Head of caudate nucleus (tissue), 42 donors: ENCODE measurements around the gene CCL25.

Experiments
- DNase-seq, 42 donors: peaks; one replicate each; pipeline versions ENCODE4 v3.0.0 to v3.0.0-alpha.2; 2020 to 2021; ENCODE audit warnings: mixed read lengths in 7 of 42
- intact Hi-C: fragments of 100-400 bp; cut with DNase I; formaldehyde crosslinking; loops from one replicate; pipeline ENCODE4 v1.15.0; 2022

CCL25 gene

DNA sequence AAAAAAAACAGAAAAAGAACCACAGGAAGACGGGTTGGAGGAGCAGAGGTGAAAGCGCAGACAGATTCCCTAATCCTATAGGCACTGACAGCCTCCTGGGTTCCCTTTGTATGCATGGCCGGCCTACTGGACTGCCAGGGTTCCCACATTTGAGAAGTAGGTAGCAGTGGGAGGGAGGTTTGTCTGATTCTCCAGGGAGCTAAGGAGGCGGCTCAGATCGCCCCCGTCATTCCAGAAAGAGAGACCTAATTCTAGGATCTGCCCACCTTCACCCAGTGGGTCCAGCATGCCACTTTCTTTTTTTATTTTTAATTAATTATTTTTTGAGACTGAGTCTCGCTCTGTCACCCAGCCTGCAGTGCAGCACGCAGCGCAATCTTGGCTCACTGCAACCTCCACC lies 9.7 kb upstream of the CCL25 start:
- intact Hi-C loops, result no loop called here
- DNase-seq, result peak in 1 of 42 donors; percentile 14

DNA sequence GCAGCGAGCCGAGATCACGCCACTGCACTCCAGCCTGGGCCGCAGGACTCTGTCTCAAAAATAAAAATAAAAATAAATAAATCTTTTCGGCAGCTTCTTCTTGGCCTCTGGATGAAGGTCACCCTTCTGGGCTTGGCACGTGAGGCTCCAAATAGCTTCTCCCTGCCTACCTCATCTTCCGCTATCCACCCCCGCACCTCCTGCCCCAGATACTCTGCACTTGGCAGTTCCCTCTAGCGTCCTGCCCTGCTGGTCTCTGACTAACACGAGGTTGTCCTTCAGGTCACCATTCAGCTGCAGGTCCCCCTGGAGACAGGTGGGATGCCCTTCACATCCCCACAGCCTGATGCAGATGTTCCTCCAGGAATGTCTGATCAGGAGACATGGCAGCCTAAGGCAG lies 8.5 kb upstream of the CCL25 start:
- intact Hi-C loops, result no loop called here

DNA sequence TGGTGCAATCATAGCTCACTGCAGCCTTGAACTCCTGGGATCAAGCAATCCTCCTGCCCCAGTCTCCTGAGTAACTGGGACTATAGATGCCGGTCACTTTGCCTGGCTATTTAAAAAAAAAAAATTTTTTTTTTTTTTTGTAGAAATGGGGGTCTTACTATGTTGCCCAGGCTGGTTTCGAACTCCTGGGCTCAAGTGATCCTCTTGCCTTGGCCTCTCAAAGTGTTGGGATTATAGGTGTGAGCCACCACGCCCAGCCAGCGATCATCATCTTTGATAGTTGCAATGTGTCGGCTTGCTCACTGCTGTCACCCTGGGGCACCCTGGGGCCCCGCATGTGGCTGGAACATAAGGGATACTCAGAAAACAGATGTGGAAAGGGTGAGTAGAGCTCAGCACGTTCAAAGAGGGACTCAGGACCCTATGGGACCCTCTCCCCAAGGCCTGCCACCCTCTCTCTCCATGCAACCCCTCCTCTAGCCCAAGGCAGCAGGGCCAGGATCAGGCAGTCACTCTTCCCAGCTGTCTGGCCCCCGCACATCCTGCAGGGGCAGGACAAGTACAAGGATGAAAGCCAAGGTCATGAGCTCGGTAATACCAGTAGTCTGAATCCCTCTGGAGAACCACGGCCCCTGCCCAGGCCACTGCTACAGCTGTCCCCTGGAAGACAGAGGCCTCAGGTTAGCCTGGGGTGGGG lies 6.5 kb upstream of the CCL25 start:
- DNase-seq, result no peak
- intact Hi-C loops, result no loop called here

More for the DNA sequence above, 8.5 kb upstream of the CCL25 start:
- DNase-seq, result no peak

DNA sequence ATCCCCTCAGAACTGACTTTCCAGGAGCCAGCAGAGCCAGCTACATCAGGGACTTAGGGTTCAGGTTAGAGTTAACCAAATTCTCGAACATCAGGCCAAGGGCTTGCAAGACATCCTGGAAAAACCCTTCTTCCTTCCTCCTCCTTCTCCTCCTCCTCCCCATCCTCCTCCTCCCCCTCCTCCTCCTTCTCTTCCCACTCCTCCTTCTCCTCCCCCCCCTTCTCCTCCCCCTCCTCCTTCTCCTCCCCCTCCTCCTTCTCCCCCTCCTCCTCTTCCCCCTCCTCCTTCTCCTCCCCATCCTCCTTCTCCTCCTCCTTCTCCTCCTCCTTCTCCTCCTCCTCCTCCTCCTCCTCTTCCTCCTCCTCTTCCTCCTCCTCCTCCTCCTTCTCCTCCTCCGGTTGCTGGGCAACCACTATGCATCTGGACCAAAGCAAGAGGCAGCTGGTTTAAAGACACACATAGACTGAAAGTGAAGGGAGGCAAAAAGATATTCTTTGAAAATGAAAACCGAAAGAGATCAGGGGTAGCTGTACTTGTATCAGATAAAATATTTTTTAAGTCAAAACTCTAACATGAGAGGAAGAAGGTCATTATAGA lies 5.9 kb upstream of the CCL25 start:
- no peak for DNase-seq
- intact Hi-C loops, result no loop called here

DNA sequence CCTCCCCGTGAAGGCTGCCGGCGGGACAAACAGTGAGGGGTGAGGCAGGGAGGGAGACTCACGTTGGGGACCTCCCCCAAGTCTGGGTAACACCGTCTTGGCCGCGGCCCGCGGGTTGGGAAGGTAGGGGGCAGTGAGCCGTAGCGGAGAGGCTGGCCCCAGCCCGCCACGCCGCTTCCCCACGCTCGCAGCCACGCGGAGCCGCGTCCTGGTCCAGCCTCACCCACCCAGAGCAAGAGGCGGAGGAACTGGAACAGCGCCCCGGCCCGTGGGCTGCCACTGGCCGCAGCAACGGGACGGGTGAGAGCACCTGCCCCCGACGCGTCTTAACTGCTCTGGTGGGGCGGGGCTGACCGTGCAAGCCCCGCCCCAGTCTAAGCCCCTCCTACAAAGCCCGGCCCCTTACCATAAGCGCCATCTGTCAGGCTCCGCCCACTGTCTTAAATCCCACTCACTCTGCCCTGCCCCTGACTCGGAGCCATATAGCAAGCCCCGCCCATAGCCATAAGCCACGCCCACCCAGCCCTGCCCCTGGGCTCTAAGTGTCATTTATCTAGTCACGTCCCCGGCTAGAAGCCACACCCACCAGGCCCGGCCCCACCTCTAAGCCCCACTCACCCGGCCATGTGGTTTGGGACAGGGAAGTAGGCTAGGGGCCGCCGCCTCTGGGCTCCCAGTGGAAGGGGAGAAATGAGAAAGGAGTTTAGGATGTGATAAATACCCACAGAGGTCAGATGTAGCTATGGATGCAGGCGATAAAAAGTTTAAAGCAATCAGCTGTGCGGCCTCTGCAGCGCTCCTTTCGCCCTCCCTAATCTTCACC lies 2.1 kb upstream of the CCL25 start:
- DNase-seq, result peak; percentile 40 to 91 (median 72)
- intact Hi-C loops, result no loop called here

DNA sequence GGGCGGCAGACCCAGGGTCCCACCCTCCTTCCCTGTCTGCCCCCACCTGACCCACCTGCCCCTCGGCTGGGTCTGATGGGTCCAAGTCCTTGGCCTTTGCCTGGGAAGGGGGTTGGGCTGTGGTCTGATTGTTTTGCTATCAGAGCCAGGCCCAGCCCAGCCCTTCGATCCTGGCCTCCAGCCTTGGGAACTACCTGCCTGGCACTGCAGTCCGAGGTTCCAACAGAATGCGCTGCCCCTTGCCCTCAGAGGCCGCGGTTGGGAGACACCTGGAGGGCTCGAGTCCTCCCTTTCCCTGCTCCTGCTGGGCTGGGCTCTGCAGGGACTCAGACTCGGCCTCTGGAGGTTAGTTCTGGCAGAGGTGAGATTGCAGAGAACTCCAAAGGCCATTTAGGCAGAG lies 1.6 kb downstream of the CCL25 start:
- no peak for DNase-seq

DNA sequence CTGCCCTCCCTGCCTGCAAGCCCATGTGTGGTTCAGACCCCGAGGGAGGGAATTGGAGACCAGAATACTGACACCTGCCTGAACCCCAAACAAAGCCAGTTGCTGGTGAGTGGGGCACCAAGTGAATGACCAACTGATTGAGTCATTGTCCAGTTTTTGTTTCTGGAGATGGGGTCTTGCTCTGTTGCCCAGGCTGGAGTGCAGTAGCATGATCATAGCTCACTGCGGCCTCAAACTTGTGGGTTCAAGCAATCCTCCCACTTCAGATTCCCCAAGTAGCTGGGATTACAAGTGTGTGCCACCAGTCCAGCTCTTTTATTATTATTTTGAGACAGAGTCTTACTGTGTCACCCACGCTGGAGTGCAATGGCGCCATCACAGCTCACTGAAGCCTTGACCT lies 4.0 kb downstream of the CCL25 start:
- intact Hi-C loops, result no loop called here
- DNase-seq, result no peak

More for the DNA sequence above, 1.6 kb downstream of the CCL25 start:
- intact Hi-C loops, result no loop called here

DNA sequence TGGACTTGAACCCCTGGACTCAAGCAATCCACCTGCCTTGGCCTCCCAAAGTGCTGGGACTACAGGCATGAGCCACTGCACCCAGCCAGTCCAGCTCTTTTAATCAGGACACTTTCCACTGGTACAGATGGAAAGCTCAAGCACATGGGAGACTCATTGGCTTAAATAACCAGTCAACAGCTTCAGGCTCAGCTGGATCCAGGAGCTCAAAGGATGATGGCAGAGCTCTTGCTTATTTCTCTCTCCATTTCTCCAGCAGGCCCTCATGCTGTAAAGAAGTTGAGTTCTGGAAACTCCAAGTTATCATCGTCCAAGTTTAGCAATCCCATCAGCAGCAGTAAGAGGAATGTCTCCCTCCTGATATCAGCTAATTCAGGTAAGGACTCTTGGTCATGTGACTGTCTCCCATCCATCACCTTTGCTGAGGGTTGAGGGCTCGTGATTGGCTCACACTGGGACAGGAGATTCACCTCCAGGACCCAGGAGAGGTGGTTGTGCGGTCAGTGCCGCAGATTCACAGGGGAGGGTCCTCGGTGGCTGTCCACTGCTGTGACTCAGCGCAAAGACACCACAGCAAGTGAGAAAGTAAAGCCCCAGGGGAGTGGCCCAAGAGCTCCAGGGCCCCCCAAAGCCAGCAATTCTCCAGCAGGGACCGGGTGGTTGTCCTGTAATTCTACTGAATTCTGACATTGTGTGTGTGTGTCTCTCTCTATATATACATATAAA lies 5.1 kb downstream of the CCL25 start:
- no peak for DNase-seq
- intact Hi-C loops, result no loop called here

DNA sequence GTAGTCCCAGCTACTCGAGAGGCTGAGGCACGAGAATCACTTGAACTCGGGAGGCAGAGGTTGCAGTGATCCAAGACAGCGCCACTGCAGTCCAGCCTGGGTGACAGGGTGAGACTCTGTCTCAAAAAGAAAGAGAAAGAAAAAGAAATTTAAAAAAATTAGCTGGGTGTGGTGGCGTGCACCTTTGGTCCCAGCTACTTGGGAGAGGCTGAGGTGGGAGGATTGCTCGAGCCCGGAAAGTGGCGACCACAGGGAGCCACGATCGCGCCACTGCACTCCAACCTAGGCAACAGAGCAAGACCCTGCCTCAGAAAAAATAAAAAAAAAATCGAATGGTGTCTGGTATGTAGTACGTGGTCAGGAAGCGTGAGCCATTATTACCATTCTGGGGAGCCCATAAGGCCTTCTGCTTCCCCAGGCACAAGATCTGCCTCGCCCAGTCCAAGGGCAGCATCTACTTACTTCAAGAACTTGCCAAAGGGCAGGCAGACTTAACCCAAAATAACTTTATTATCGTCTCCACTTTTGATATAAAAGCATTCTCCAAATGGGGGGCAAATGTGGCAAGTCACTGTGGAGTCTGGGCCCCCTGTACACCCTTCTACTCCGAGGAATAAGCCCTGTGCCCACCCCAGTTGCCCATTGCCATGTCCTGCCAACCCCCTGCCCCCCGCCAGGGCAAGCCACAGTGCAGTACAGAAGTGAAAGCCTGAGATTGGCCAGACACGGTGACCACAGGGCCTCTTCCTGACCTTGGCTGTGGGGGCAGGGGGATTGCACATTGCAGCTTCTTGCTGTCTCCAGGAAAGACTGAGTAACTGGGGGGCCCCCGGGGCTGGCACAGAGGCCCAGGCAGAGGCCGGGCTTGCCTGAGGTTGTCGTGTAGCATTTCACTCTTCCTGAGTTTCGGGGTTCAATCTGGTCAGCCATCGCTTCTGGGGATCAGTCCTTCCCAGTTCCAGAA lies 12.6 kb downstream of the CCL25 start:
- DNase-seq, result peak in 15 of 42 donors; percentile 3 to 47 (median 35)
- intact Hi-C loops, result no loop called here

DNA sequence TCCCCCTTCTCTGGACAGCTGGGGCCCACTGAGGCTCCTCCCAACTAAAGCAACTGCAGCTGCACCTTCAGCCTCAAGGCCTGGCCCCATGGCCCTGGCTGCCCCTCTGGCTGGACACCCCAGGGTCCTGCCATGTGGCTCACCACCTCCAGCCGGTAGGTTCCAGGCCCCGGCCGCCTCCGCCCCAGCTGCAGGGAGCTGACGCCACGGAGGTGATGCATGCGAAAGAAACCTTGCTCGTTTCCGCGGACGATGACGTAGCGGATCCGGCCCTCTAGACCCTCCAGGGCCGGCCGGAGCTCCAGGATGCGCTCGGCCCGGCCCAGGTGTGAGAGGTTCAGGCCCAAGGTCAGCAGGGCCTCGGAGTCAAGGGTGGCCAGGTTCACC lies 13.3 kb downstream of the CCL25 start:
- intact Hi-C loops, result no loop called here
- DNase-seq, result no peak

DNA sequence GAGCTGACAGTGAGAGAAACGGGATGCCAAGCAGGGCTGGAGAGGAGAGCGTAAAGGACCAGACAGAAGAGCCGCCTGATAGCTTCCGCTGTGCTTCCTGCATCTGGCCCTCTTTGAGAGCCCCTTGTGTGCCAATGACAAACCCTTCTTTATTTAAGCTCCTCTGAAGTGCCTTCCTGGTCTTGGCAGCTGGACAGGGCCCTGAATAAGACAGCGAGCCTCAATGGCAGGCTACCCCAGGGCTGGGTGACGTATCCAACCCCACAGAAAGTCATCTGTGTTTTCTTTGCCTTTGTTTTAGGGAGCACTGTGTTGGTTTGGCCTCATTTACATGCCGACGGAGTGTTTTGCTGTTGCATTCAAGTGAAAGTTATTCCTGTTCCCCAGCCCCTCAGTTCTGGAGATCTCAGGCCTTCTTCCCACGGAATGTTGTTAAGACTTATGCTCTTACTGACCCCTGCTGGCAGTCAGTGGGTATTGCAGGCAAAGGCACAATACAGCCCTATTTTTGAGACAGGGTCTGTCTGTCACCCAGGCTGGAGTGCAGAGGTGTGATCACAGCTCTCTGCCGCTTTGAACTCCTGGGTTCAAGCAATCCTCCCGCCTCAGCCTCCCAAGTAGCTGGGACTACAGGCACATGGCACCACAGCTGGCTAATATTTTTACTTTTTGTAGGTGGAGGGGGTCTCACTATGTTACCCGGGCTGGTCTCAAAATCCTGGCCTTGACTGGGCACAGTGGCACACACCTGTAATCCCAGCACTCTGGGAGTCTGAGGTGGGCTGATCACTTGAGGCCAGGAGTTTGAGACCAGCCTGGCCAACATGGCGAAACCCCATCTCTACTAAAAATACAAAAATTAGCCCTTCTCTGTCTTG lies 16.8 kb downstream of the CCL25 start:
- DNase-seq, result peak in 27 of 42 donors; percentile 8 to 66 (median 25)
- intact Hi-C loops, result no loop called here

DNA sequence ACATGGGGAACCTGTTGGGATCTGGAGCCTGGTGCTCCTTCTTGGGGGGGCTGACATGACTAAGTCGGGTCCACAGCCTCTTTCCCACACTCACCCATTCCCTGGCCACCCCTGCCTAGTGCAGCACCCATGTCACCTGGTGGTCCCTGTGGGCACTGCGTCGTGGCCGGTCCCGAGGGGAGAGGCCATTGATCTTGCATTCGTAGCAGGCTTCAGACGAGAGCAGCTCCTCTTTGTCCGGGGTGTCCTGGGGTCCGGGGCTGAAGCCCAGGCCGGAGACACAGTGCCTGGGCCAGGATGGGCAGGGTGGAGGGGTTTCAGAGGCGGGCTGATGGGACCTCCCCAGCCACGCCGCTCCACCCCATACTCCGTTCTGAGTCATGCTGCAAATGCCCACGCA lies 19.4 kb downstream of the CCL25 start:
- no peak for DNase-seq
- intact Hi-C loops, result no loop called here

DNA sequence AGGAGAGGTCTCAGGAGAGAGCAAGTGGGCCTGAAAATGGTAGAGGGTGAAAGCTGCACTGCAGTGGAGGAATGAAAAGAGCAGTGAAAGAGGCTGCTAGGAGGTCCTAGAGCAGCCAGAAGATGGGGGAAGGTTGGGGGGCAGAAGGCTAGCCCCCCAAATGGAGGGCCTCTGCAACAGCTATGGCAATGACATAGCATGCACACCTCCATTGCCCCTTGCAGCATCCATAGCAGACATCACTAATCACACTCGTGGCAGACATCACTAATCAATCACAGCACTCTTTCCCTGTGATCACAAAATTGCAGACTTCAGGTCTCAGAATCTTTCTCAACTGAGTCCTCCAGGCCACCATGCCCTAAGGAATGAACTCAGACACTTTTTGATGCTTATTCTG lies 21.9 kb downstream of the CCL25 start:
- no peak for DNase-seq
- intact Hi-C loops, result no loop called here

DNA sequence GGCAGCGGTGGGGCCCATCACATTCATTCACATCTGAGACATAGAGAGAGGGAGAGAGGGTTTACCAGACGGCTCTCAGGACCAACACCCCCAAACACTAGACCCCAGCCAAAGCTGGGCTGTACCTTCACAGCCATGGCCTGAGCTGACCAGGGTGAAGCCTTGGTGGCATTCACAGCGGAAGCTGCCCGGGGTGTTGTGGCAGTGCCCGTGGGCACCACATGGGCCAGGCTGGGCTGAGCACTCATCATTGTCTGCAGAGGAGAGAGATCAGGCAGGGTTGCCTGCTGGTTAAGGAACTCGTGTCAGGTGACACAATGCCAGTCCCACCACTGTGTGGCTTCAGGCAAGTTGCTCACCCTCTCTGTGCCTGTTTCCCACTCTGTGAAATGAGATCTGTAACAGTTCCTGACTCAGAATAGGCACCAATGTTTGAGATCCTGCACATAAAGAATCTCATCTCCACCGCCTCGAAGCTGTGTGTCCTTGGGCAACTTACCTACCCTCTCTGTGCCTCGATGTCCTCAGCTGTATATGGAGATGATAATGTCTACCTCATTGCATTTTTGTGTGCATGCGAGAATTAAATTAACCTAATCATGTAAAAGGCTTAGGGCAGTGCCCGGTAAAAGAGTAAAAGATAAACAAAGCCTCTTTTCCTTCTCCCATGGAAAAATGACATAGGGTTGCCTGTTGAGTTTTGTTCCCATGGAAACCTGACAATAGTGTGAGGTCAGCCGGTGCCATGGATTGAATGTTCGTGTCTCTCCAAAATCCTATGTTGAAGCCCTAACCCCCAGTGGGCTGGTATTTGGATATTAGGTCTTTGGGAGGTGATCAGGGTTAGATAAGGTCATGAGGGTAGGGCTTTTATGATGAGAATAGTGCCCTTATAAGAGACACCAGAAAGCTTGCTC lies 22.9 kb downstream of the CCL25 start:
- intact Hi-C loops, result no loop called here
- no peak for DNase-seq

DNA sequence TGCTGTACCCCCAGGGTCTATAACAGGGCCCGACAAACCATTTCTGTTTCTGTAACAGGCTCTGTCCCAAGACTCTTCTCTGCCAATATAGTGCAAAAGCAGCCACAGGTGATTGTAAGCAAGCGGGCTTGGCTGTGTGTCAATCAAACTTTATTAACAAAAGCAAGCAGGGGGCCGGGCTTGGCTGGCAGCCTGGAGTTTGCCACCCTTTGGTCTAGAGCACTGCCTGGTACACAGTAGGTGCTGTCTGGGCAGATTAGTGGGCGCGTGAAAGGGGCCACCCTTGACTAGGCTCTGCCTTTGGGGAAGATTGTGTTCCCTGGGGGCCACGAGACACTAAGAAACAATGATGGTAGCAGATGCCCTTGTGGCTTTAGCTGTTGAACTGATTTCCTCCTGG lies 27.4 kb downstream of the CCL25 start:
- intact Hi-C loops, result no loop called here
- no peak for DNase-seq

DNA sequence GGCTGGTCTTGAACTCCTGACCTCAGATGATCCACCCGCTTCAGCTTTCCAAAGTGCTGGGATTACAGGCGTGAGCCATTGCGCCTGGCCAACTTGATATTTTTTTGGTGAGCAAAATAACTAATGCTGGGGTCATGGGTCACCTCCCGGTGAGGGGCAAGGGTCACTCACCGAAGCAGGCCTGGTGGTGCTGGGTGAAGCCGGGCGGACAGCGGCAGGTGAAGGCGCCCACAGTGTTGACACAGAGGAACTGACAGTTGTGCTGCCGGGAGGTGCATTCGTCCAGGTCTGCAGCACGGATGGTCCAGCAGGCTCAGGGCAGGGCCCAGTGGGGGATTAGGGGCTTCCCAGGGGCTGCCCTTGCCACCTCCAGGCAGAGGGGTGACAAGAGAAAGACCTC lies 28.3 kb downstream of the CCL25 start:
- intact Hi-C loops, result no loop called here
- no peak for DNase-seq
